Trophoblast cell (in vitro differentiated cells and primary cell): ENCODE data around the gene CEBPE.

Experiments used
- DNase-seq, 2 donors: peaks; one replicate each; pipeline ENCODE4 v3.0.0-alpha.2; 2016
- H2AFZ ChIP-seq: 2 replicates; pipeline ENCODE4 v1.6.1; 2013; ENCODE audit warnings: low read length, moderate library complexity, mild to moderate bottlenecking; ENCODE audit not compliant: insufficient read depth, poor library complexity
- H2AK5ac ChIP-seq: 2 replicates; pipeline ENCODE4 v1.6.1; 2013; ENCODE audit warnings: mild to moderate bottlenecking, low read length
- H2BK120ac ChIP-seq: 2 replicates; pipeline ENCODE4 v1.6.1; 2013; ENCODE audit warnings: low read length, mild to moderate bottlenecking, moderate library complexity; ENCODE audit not compliant: insufficient read depth, poor library complexity
- H2BK12ac ChIP-seq: 2 replicates; pipeline ENCODE4 v1.6.1; 2013; ENCODE audit warnings: mild to moderate bottlenecking, low read length, moderate library complexity
- H2BK5ac ChIP-seq: 2 replicates; pipeline ENCODE4 v1.6.1; 2013; ENCODE audit warnings: low read length, low read depth, moderate library complexity, mild to moderate bottlenecking; ENCODE audit not compliant: poor library complexity
- H3K14ac ChIP-seq: 2 replicates; pipeline ENCODE4 v1.6.1; 2013; ENCODE audit warnings: mild to moderate bottlenecking, low read length
- H3K18ac ChIP-seq: 2 replicates; pipeline ENCODE4 v1.6.1; 2013; ENCODE audit warnings: mild to moderate bottlenecking, low read length
- H3K23ac ChIP-seq: 2 replicates; pipeline ENCODE4 v1.6.1; 2013; ENCODE audit warnings: low read length
- H3K27ac ChIP-seq: 2 replicates; pipeline ENCODE4 v1.5.1; 2013; ENCODE audit warnings: low read depth, mild to moderate bottlenecking, inconsistent platforms, low read length, moderate library complexity
- H3K27me3 ChIP-seq: 2 replicates; pipeline ENCODE4 v1.6.1; 2013; ENCODE audit warnings: inconsistent platforms, mild to moderate bottlenecking, low read length, moderate library complexity; ENCODE audit not compliant: insufficient read depth
- H3K36me3 ChIP-seq, 2 experiments: 1 replicate in 1 of 2; 2 replicates in 1 of 2; pipeline ENCODE4 v1.6.1; 2013; ENCODE audit warnings: low read length in 2 of 2, mild to moderate bottlenecking in 2 of 2, moderate library complexity in 1 of 2; ENCODE audit not compliant: insufficient read depth in 2 of 2, control insufficient read depth in 1 of 2
- H3K4ac ChIP-seq: 2 replicates; pipeline ENCODE4 v1.6.1; 2013; ENCODE audit warnings: low read depth, mild to moderate bottlenecking, low read length, moderate library complexity
- H3K4me1 ChIP-seq, 2 experiments: 1 replicate in 1 of 2; 2 replicates in 1 of 2; pipeline ENCODE4 v1.6.1; 2013; ENCODE audit warnings: low read length in 2 of 2, mild to moderate bottlenecking in 2 of 2, moderate library complexity in 1 of 2; ENCODE audit not compliant: insufficient read depth in 2 of 2, control insufficient read depth in 1 of 2
- H3K4me2 ChIP-seq: 2 replicates; pipeline ENCODE4 v1.6.1; 2013; ENCODE audit warnings: inconsistent platforms, mild to moderate bottlenecking, low read length, moderate library complexity
- H3K4me3 ChIP-seq: 2 replicates; pipeline ENCODE4 v1.5.1; 2013; ENCODE audit warnings: mild to moderate bottlenecking, low read depth, low read length, inconsistent platforms
- H3K79me1 ChIP-seq: one replicate; pipeline ENCODE4 v1.6.1; 2013; ENCODE audit warnings: low read length
- H3K79me2 ChIP-seq: 2 replicates; pipeline ENCODE4 v1.6.1; 2013; ENCODE audit warnings: low read length, mild to moderate bottlenecking; ENCODE audit not compliant: control insufficient read depth, insufficient read depth, poor library complexity
- H3K9ac ChIP-seq: 2 replicates; pipeline ENCODE4 v1.6.1; 2013; ENCODE audit warnings: mild to moderate bottlenecking, low read length
- H3K9me3 ChIP-seq: 2 replicates; pipeline ENCODE4 v1.6.1; 2013; ENCODE audit warnings: low read depth, mild to moderate bottlenecking, control low read depth, inconsistent platforms, low read length; ENCODE audit not compliant: insufficient read depth
- H4K12ac ChIP-seq: 2 replicates; pipeline ENCODE4 v1.6.1; 2013; ENCODE audit warnings: low read depth, mild to moderate bottlenecking, low read length, moderate library complexity
- H4K8ac ChIP-seq: 2 replicates; pipeline ENCODE4 v1.6.1; 2013; ENCODE audit warnings: low read depth, mild to moderate bottlenecking, low read length, moderate library complexity
- H4K91ac ChIP-seq: one replicate; pipeline ENCODE4 v1.6.1; 2013; ENCODE audit warnings: low read depth, mild to moderate bottlenecking, low read length, moderate library complexity
- WGBS: extraction: QIAGEN DNeasy Blood & Tissue Kit; methylation state at CpG from one replicate; pipeline ENCODE4 v1.1.7; 2013; ENCODE audit warnings: missing lambda C conversion rate; ENCODE audit not compliant: insufficient read length, insufficient coverage; ENCODE audit errors: extremely low coverage; 5-methylcytosine and 5-hydroxymethylcytosine counted together

Gene CEBPE

DNA sequence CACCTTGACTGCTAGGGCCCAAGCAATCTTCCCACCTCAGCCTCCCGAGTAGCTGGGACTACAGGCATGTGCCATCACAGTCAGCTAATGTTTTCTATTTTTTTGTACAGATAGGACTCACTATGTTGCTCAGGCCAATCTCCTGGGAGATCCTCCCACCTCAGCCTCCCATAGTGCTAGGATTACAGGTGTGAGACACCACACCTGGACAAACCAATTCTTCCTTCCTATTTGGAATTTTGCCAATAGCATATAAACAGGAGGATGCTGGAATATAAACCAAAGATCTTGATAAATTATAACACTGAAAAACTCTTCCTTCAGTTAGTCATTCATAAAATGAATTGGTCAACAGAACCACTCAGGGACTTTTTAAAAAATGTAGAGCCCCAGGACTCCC lies 32.5 kb downstream of the CEBPE start:
- no peak overlapping the region for H2AK5ac ChIP-seq
- H3K79me1 ChIP-seq = no peaks in the 10 kb centered on the region
- WGBS = no CpG with 5 or more reads among the region's 1 CpG

DNA sequence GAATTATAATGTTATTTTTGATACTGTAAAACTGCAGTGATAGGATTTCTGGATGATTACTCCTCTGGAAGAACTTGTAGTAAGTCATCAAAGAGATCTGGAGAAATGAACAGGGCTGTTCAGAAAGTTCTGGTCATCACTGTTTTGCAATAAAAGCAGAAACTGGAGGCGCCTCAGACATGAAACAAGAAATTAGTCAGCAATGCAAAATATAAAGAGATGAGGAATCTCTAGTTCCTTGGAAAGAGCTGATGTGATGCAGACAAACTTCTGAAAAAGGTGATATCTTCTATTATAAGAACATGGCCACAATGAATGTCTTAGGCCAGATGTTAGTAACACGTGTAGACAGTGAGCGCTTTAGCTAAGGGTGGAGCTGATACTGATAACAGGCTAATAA lies 33.6 kb downstream of the CEBPE start:
- no peak overlapping the region for H3K27ac ChIP-seq
- no peak overlapping the region for H4K91ac ChIP-seq
- H3K18ac ChIP-seq = no peak overlapping the region
- no peaks in the 10 kb centered on the region for H3K79me2 ChIP-seq
- no peak overlapping the region for H4K8ac ChIP-seq
- no peak for DNase-seq
- H2BK120ac ChIP-seq = no peak overlapping the region
- no peak overlapping the region for H3K4me3 ChIP-seq
- H3K4ac ChIP-seq = no peak overlapping the region
- H2BK5ac ChIP-seq = no peak overlapping the region
- H2AFZ ChIP-seq = no peak overlapping the region
- H3K36me3 ChIP-seq = peaks cover 33 to 45% of the 10 kb centered on the region in 2 experiments
- no peaks in the 10 kb centered on the region for H3K27me3 ChIP-seq
- no peak overlapping the region for H3K14ac ChIP-seq
- H3K4me2 ChIP-seq = no peak overlapping the region
- H2AK5ac ChIP-seq = no peak overlapping the region
- no peaks in the 10 kb centered on the region for H3K4me1 ChIP-seq
- H3K79me1 ChIP-seq = no peaks in the 10 kb centered on the region
- no peak overlapping the region for H2BK12ac ChIP-seq
- H3K9ac ChIP-seq = no peak overlapping the region
- H3K9me3 ChIP-seq = no peaks in the 10 kb centered on the region
- no CpG with 5 or more reads among the region's 3 CpGs for WGBS
- H3K23ac ChIP-seq = no peak overlapping the region
- no peak overlapping the region for H4K12ac ChIP-seq

More for the DNA sequence above, 32.5 kb downstream of the CEBPE start:
- Histone ChIP-seq H3K4me3 (no peak overlapping the region), H4K12ac (no peak overlapping the region), H3K9me3 (no peaks in the 10 kb centered on the region), H4K91ac (no peak overlapping the region), H2AFZ (no peak overlapping the region), H3K14ac (no peak overlapping the region), H2BK12ac (no peak overlapping the region), H3K18ac (no peak overlapping the region), H2BK120ac (no peak overlapping the region), H3K4me1 (no peaks in the 10 kb centered on the region), H3K27ac (no peak overlapping the region), H3K27me3 (no peaks in the 10 kb centered on the region), H3K4ac (no peak overlapping the region), H3K23ac (no peak overlapping the region), H3K4me2 (no peak overlapping the region), H3K79me2 (no peaks in the 10 kb centered on the region), H4K8ac (no peak overlapping the region), H2BK5ac (no peak overlapping the region), H3K36me3 (peaks cover 33 to 47% of the 10 kb centered on the region in 2 experiments), H3K9ac (no peak overlapping the region)
- no peak for DNase-seq

DNA sequence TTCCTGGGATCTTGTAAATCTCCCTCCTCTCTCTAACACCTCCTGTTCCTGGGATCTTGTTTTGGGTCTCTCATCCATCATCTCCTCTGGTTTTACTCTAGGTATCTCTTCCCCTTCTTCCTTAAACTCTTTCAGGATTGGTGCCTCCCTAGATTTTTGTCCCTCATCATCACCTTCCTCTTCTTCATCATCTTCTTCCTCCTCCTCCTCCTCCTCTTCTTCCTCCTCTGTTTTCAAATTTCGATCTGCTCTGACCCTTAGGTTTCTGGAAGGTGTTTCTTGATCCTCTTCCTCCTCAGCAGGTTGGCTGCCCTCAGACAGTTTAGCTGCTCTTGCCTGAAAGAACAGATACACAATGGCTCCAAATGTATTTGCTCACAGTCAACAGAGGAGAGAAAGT lies 38.6 kb downstream of the CEBPE start:
- no peak overlapping the region for H2AK5ac ChIP-seq
- no peak overlapping the region for H4K8ac ChIP-seq
- H2BK120ac ChIP-seq = no peak overlapping the region
- peaks cover 32 to 51% of the 10 kb centered on the region in 2 experiments for H3K36me3 ChIP-seq
- H2AFZ ChIP-seq = no peak overlapping the region
- H3K4me1 ChIP-seq = peaks cover 18% of the 10 kb centered on the region in 2 experiments
- no peak overlapping the region for H3K27ac ChIP-seq
- no peaks in the 10 kb centered on the region for H3K9me3 ChIP-seq
- H3K27me3 ChIP-seq = no peaks in the 10 kb centered on the region
- no peak overlapping the region for H3K4me2 ChIP-seq
- H4K12ac ChIP-seq = no peak overlapping the region
- peaks cover 8% of the 10 kb centered on the region for H3K79me1 ChIP-seq
- no peak overlapping the region for H3K4ac ChIP-seq
- no peak for DNase-seq
- H4K91ac ChIP-seq = no peak overlapping the region
- no peak overlapping the region for H3K18ac ChIP-seq
- WGBS = 100% methylated on average over 1 of the region's 1 CpG
- no peaks in the 10 kb centered on the region for H3K79me2 ChIP-seq
- H2BK5ac ChIP-seq = no peak overlapping the region
- H3K4me3 ChIP-seq = no peak overlapping the region
- no peak overlapping the region for H2BK12ac ChIP-seq
- H3K14ac ChIP-seq = no peak overlapping the region
- no peak overlapping the region for H3K23ac ChIP-seq
- H3K9ac ChIP-seq = no peak overlapping the region

DNA sequence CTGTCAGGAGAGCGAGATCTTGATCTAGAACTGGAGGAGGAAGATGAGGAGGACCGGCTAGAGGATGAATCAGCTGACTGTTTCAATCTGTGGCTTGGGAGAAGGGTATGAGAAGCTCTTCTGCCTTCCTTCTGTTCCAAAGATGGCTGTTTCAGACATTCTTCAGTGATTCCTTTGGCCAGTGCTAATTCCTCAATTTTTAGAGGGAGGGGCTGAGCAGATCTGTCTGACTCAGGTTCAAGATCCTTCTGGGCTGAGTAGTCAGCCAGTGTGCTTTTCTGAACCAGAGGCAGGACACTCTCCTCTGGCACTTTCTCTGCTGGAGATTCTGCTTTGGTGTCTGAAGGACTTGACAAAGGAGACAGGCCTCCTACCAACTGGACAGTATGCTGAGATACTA lies 39.3 kb downstream of the CEBPE start:
- no peak overlapping the region for H3K4me3 ChIP-seq
- H2AFZ ChIP-seq = no peak overlapping the region
- H2BK12ac ChIP-seq = no peak overlapping the region
- peak overlapping the region; percentile 22 for H2BK5ac ChIP-seq
- H4K91ac ChIP-seq = no peak overlapping the region
- H3K9ac ChIP-seq = peak overlapping the region; percentile 43
- H3K27me3 ChIP-seq = no peaks in the 10 kb centered on the region
- no CpG with 5 or more reads among the region's 2 CpGs for WGBS
- no peak overlapping the region for H2BK120ac ChIP-seq
- no peak overlapping the region for H3K14ac ChIP-seq
- no peak overlapping the region for H3K4ac ChIP-seq
- no peak overlapping the region for H2AK5ac ChIP-seq
- peak overlapping the region; percentile 70 for H3K27ac ChIP-seq
- no peaks in the 10 kb centered on the region for H3K79me2 ChIP-seq
- peak in 1 of 2 donors; percentile 32 for DNase-seq
- peaks cover 28 to 47% of the 10 kb centered on the region in 2 experiments for H3K36me3 ChIP-seq
- no peak overlapping the region for H3K23ac ChIP-seq
- no peak overlapping the region for H3K18ac ChIP-seq
- no peaks in the 10 kb centered on the region for H3K9me3 ChIP-seq
- H3K4me1 ChIP-seq = peaks cover 18% of the 10 kb centered on the region in 2 experiments
- peaks cover 8% of the 10 kb centered on the region for H3K79me1 ChIP-seq
- no peak overlapping the region for H4K8ac ChIP-seq
- H3K4me2 ChIP-seq = no peak overlapping the region
- H4K12ac ChIP-seq = no peak overlapping the region
